HG03558 (cell line): ENCODE results near the gene PMVK.

Experiments
- ATAC-seq: cut with Tn5 transposase; IDR thresholded peaks from one replicate; pipeline ENCODE4 v1.9.1; 2021; ENCODE audit warnings: moderate number of reproducible peaks; ENCODE audit not compliant: unreplicated experiment; ENCODE audit errors: extremely low read depth

PMVK gene

DNA sequence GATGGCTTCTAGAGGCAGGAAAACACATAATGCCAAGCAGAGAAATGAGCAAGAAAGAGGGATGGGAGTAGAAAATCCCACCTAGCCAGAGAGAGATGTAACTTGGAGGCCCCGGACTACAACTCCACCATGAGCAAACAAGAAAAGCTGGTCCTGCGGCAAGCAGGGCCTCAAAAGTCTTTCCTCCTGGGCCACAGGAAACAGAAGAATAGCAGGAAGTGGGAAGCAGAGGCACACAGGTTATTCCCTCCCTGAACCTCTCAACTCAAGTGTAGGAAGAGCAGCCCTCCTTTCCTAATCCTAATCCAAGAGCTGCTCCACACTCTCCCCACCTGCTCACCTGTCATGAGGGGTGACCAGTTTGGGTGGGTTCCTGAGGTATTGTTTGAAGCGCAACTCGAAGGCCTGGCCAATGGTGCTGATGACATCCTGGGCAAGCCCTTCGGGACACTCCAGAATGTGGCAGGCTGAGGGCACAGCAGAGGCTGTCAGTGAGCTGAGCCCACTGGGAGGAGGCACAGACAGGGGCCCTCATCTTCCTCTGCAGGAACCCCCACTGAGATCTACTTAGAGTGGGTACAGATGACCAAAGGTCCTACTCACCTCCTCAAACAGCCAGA lies 30.9 kb upstream of the PMVK start:
- no peak for ATAC-seq

DNA sequence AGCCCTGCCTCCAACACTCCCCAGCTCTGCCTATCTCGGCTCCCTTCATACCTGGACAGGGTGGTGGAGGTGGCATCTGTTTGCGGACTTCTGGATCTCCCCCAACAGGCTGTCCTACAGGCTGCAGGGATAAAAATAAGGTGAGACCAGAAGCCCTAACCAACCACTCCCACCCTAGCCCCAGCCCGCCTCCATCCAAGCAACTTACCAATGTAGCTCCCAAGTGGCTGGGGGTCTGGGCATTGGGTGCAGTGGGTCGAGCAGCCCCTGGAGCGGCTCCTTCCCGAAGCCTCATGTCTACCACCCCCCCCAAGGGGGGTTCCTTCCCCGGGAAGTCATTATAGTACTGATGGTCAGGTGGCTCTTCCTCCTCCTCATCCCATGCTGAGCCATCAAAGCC lies 29.6 kb upstream of the PMVK start:
- no peak for ATAC-seq

DNA sequence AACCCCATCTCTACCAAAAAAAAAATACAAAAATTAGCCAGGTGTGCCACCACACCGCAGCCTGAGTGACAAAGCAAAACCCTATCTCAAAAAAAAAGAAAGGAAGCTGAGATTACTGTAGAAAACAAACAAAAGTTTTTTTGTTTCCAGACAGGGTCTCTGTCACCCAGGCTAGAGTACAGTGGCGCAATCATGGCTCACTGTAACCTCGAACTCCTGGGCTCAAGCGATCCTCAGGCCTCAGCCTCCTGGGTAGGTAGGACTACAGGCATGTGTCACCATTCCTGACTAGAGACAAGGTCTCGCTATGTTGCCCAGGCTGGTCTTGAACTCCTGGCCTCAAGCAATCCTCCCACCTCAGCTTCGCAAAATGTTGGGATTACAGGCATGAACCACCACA lies 27.8 kb upstream of the PMVK start:
- ATAC-seq, result no peak

DNA sequence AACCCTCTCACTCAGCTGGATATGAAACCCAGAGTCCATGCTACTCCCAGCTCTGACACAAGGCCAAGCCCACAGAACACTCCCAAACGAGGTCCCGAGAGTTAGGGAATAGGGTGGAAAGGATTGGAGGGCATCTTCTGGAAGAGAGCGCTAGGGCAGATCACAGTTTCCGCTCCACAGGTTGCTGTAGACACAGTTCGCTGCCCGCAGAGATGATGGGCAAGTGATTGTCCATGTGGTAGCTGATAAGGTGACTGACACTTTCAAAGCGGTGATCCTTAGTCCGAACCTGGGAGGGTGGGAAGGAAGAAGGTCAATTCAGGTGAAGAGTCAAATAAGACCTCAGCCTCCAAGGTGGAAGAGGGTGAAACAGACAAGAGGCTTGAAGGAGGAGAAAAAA lies 27.1 kb upstream of the PMVK start:
- ATAC-seq, result no peak

- no peak for ATAC-seq
Observed at GRCh38 chr1:154962795-154963330, 26.3 kb upstream of the PMVK start.

DNA sequence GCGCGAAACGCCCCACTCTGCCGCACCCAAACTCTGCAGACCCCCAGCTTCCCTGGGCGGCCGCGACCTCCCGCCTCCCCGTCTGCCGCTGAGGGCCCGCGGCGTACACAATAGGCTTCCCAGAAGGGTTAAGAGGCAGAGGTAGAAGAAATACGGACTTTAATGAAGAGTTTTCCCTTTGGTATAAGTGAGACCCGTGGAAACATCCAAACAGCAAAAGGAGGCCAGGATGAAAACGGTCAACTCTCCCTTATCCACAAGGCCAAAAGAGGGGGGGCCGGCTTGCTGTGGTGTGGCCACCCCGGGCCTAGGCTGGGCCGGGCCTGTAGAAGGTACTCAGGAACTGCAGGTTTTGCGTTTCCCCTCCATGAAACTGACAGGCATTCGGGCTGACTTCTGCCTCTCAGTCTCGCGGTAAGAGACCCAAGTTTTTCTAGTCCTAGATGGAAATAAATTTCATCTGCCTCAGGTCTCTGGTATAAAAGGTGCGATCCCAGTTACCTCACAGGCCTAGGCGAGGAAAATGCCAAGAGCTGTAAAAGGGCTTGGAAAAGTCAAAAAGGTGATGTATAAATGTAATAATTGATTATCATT lies 25.7 kb upstream of the PMVK start:
- no peak for ATAC-seq

DNA sequence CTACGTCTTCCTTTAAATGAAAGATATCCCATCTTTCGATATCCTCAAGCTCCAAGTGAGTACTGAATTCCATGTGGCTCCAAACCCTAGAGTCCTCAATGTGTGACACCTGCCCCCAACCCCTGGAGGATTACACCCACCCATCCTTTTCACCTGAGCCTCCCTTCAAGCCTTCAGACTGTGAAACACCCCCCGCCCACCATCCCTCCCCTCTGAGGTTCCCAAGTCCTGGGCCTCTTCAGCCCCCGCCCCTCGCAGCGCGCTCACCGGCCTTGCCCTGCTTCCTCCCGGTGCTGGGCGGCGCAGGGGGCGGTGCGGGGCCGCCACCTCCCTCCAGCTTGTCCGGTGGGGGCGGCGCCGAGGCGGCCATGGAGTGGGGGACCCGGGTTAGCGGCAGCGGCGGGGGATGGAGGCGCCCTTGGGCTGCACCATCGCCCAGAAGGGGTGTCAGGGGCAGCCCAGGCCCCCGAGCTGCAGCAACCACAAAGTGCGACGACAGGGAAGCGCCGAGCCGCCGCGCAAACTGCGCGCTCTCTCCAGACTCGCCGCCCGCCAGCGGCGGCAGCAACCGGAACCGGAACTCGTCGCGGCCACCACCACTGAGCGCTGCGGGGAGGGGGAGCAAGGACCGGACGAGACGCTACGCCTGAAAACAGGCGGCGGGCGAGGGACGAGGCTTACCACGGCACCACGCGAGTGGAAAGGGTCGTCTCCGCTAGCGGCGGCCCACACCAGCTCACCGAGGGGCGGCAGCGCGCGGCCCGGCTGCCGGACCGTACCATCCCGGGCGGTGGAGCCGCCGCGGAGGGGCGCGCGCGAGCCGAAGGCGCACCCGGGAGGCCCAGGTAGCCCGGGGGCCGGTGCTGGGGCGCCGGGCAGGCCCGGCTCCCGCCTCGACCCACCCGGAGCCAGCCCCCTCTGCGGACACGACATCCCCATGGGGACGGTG lies 25.0 kb upstream of the PMVK start, which contains the start of gene PYGO2:
TSS of gene PYGO2 (minus strand) at position 576 of the 949 bp plus-strand sequence. CDS start at position 370, 206 bp downstream.
- peak; percentile 36 for ATAC-seq

- ATAC-seq, result no peak
Observed at GRCh38 chr1:154960446-154961136, 24.1 kb upstream of the PMVK start.

DNA sequence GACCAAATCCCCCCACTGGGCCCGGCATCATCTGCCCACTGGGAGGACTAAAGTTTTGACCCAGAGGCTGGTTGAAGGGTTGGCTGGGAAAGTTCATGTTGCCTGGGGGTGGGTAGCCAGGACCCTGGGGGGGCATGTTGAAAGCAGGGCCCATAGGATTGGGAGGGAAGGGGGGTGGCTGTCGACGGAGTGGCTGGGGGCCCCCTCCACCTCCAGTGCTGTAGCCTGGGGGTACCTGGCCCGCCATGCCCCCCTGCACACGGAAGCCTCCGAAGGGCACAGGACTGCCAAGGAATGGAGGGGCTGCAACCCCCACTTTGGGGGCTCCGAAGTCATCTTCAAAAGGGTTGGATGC lies 22.9 kb upstream of the PMVK start:
- ATAC-seq, result no peak

- ATAC-seq, result no peak
Observed at GRCh38 chr1:154958681-154959425, 22.3 kb upstream of the PMVK start.

GRCh38 chr1:154958036-154958435 lies 21.5 kb upstream of the PMVK start:
- no peak for ATAC-seq

GRCh38 chr1:154957091-154957657 lies 20.7 kb upstream of the PMVK start:
- no peak for ATAC-seq

- no peak for ATAC-seq
Observed at GRCh38 chr1:154956544-154956941, 20.0 kb upstream of the PMVK start.

DNA sequence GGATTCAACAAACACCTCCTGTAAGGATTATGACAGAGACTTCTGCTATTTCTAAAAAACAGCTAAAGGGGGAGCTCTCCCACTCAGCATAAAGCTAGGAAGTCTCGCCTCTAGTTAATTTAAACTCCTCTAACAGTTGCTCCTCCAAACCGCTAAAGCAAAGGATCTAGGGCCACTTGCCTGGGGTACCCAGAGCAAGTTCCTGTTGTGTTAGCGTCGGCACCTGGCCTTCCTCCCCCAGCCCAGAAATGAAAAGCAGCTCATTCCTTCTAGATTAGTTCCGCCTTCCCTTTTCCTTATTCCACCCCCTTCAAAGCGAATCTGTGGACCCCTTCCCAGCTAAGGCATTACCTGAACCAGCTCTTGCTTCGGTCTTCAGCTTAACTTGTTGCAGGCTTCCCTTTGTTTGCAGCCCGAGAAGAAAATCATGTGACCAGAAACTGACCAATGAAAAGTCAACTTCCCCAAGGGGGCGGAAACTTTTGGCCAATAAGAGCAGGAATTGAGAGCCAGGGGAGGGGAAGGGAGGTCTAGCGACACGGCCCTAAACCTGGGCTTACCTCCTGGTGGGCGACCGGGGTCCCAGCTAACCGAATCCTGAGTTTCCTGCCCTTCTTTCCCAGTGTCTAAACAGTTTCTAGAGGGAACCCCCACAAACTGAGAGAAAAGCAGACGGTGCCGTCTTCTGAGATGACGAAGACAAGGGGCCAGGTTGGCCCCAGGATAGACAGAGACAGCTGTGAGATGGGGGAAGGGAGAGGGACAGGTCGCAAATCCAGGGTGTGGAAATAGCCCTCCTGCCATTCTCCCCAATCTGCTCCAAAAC lies 19.4 kb upstream of the PMVK start, which contains the start of gene PBXIP1:
TSS of gene PBXIP1 (minus strand) at position 382 of the 826 bp plus-strand sequence. CDS start 2,378 bp downstream, outside the sequence.
- no peak for ATAC-seq

DNA sequence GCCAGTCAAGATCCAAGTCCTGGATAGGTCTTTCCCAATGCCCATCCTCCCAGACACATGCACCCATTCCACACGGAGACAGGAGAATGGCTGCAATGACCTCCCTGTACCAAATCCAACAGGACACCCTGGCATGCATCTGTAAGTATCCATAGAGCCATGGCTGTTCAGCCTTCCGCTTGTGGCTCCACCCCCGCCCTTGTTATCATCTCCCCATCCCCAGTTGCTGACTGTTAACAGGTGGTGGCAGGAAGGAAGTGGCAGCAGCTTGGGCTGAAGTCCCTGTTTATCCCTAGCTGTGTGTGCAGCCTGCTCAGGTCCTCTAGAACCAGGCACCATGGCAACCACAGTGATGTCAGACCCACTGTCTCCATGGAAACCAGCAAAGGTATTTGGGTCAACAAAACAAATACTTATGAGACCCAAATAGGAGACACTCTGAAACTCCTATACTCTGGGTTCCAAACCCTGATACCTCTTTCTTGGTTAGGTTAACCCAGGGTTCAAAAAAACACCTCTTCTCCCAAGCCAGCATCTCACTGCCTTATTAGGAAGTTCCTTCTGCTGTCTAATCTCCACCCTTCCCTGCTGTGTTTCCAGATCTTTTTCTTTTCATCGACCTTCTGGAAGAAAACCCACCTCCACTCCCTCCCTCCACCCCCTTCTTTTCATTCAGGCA lies 18.7 kb upstream of the PMVK start:
- no peak for ATAC-seq

DNA sequence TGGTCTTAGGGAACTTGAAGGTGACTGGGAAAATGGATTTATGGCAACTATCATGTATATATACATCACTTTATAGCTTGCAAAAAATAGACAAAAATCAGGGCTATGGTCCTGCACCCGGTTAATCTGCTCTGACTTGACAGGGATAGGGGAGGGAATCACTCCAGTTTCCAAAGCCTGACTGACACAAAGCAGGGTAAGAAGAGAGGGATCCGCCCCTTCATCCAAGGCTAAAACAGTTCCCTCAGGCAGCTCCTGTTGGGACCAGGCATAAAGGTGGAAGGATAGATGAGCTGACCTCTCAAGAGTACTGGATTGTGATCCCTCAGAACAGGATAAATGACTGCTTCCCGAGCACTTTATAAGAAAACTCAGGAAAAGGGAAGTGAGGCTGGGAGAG lies 18.0 kb upstream of the PMVK start:
- no peak for ATAC-seq

- no peak for ATAC-seq
Observed at GRCh38 chr1:154953611-154954038, 17.1 kb upstream of the PMVK start.

- ATAC-seq, result no peak
Observed at GRCh38 chr1:154952664-154953063, 16.1 kb upstream of the PMVK start.
